HG03039 (cell line): ENCODE measurements around the gene MAML1.
"Not testable (repeated sequence)": the region's sequence is repeated elsewhere in the genome, so short reads cannot be mapped to it uniquely, and the experiment has no call there.

Experiments
- ATAC-seq: cut with Tn5 transposase; IDR thresholded peaks from one replicate; pipeline ENCODE4 v1.9.1; 2021; ENCODE audit warnings: mild to moderate bottlenecking, moderate library complexity; ENCODE audit not compliant: unreplicated experiment

Gene MAML1

GRCh38 chr5:179766726-179767455 is 34.3 kb downstream of the MAML1 start:
- no peak for ATAC-seq

DNA sequence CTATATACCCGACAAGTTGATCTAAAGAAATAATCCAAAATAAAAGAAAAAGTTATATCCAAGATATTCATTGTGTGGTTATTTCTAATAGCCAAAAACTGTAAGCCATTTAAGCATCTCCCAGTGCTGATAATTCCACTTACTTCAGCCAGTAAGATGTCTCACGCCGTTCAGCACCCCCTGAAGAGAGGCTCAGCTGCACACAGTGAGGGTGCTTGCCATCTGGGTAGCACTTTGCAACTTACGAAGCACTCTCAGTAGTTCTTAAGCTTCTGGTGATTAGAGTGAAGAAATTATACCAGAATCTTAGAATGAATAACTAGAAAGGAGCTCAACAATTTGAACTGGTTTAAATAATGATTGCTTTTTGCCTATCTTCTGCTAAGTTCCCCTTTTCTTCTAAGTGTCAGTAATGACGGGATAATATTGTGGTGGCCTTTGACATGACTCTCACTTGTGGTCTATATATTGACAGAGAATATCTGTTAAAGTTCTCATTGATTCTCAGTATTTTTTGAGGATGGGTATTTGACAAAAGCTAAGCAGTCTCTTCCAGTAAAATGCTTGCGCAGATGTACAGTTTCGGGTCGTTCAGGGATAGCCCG is 35.0 kb downstream of the MAML1 start:
- ATAC-seq: no peak

DNA sequence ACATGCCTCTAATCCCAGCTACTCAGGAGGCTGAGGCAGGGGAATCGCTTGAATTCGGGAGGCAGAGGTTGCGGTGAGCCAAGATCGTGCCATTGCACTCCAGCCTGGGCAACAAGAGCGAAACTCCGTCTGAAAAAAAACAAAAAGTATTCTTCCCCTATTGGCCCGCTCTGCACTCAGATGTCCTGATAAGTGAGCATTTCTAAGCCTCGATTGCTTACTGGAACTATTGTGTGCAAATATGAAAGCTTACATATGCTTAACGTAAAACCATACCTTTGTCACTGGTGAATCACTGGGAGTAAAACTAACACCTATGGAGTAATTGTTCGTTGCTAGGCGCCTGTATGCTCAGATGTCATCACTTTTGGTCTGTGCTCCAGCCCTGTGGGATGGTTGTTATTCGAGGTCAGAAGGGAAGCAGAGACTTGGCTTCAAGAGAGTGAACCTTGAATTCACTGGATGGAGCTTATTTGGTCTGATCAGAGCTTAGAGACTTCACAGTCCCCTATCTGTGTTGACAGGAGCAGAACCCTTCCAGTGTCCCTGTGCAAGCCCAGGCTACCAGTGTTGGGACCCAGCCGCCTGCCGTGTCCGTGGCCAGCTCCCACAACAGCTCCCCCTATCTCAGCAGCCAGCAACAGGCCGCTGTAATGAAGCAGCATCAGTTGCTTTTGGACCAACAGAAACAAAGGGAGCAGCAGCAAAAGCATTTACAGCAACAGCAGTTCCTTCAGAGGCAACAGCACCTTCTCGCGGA is 35.9 kb downstream of the MAML1 start:
- no peak for ATAC-seq

GRCh38 chr5:179769271-179769670 is 36.6 kb downstream of the MAML1 start:
- ATAC-seq: no peak

DNA sequence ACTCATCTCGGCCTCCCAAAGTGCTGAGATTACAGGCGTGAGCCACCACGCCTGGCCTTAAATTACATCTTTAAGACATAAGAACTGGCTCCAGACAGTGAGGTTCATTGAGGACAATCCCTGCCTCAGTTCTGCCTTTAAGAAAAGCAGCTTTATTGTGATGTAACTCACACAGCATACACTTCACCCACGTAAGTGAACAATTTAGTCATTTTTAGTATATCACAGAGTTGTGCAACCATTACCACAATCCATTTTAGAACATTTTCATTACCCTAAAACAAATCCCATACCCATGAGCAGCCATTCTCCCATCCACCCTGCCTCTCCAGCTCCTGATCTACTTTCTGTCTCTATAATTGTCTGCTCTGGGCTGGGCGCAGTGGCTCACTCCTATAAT is 37.2 kb downstream of the MAML1 start:
- ATAC-seq: no peak

DNA sequence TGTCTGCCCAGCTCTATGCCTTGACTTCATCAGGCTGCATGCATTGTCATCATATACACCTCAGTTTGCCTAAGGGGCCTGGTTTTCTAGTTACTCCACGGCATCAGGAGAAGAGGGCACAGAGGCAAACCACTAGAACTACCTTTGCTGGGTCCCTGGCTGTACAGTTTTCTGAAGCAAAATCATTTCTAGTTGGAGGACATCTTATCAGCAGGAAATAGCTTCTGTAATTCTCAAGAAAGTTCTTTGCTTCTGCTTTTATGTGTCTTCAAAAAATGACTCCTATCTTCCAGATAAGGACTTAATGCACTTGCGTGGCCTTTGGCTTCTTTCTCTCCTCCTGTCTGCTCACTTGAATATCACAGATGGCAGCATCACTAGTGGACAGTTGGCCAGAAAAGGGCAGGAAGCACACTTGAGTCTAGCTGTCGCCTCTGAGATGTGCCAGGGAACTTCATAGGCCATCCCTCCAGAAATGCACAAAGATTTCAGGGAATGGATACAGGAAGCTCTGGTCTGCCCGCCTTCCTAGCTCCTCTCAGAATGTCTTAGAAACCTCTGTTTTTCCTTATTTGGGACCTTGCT is 38.8 kb downstream of the MAML1 start:
- no peak for ATAC-seq

- no peak for ATAC-seq
These were observed 39.7 kb downstream of the MAML1 start for GRCh38 chr5:179772351-179772750.

GRCh38 chr5:179773686-179774040 is 41.0 kb downstream of the MAML1 start:
- ATAC-seq: no peak

GRCh38 chr5:179774442-179774841 is 41.8 kb downstream of the MAML1 start:
- no peak for ATAC-seq

DNA sequence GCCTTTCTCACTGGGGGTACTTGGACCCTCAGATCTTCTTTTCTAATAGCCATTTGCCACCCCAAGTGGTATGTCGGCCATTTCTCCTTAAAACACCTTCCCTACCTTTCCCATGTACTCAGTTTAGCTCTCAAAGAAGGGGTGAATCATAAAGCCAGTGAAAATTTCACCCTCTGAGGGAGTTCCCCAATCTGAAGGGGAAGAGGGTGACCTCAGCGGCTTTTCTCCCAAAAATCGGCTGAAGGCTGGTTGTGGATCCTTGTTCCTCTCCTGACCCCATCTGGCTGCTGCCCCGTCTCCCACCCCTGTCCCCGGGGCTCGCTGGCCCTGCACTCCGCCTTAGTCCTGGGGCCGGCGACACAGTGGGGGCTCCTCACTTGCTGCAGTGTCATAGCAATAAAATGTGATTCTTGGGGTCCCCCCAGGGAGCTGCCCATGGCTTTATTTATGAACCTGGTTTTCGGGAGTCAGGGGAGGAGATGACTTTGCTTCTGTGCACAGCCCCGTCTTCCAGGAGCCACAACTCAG is 43.9 kb downstream of the MAML1 start:
- no peak for ATAC-seq

GRCh38 chr5:179777456-179777855 is 44.8 kb downstream of the MAML1 start:
- ATAC-seq: no peak

- no peak for ATAC-seq
These were observed 45.3 kb downstream of the MAML1 start for GRCh38 chr5:179777909-179778308.

GRCh38 chr5:179778591-179778990 is 46.0 kb downstream of the MAML1 start:
- ATAC-seq: no peak

DNA sequence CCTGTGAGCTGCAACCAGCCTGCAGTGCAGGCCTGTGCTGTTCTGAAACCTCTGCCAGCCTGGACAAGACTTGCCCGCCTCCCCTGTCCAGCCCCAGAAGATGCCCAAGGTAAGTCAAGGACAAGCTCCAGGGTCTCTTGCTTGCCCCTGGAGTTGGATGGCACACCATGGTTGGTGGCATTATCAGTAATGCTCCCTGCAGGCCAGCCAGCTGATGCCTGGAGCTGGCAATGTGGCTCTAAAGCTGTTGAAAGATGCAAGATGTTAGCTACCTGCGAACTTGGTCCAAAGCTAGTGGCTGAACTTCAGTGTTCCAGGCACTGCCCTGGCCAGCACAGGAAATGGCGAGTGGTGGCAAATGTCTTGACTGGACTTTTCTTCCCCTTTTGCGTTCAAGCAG is 47.2 kb downstream of the MAML1 start:
- ATAC-seq: no peak

- no peak for ATAC-seq
These were observed 47.7 kb downstream of the MAML1 start for GRCh38 chr5:179780362-179780761.

DNA sequence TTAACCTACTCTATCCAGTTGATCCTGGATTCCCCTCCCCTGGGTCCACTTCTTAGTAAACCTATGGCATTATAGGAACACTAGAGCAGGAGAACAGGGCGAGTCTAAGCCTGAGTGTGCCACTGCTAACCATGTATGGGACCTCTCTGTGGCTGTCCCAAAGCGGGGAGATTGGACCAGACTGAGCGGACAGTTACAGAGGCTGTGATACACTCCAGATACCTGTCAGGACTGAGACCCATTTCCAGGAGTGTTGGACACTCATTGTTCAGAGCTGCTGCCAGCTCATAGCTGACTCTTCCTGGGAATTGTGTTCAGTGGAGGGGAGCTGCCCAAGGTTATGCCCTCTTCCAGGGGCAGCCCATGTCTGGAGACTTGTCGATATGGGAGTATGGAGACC is 49.2 kb downstream of the MAML1 start:
- ATAC-seq: no peak

DNA sequence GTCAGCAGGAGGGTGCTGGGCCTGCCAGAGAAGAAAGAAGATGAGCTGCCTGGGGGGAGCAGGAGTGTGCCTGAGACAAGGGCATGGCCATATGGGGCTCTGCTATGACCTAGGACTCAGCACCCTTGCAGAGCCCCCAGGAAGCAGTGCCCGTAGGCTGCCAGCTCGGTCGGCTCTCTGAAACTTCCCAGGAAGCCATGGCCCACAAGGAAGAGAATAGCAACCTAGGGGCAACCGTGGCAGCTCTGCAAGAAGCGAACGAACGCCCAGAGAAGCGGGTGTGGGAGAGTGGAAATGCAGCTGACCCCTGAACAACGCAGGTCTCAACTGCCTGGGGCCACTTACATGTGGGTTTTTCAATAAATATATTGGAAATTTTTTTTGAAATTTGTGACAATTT is 50.5 kb downstream of the MAML1 start:
- no peak for ATAC-seq

DNA sequence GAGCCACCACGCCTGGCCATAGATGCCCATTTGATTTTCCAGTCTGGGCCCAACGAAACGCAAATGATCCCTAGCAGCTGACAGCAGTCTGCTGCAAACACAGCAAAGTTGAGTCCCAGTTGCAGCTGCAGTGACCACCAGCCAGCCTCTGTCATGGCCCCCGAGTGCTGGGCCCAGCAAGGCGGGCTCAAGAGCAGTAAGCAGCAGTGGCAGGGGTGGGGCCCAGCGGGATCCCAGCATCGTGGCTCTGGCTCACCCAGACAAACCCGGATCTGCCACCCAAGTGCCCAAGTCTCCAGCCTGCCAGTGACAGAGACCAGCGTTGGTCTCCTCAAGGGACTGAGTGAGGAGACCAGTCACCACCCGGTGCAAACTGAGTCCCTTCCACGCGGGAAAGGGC is 54.2 kb downstream of the MAML1 start:
- ATAC-seq: no peak

GRCh38 chr5:179788193-179788854 is 55.7 kb downstream of the MAML1 start:
- no peak for ATAC-seq

GRCh38 chr5:179789278-179789677 is 56.7 kb downstream of the MAML1 start:
- ATAC-seq: not testable (repeated sequence)
